NCI-H2081 (cell line): ENCODE measurements around the gene FRMPD1.
"Not testable (repeated sequence)": the region's sequence is repeated elsewhere in the genome, so short reads cannot be mapped to it uniquely, and the experiment has no call there.

Experiments
- DNase-seq, 2 experiments: peaks; one replicate each; lab custom pipeline; 2025; lab: John Stamatoyannopoulos, UW

The FRMPD1 gene

GRCh38 chr9:37732952-37733351 lies 82.2 kb downstream of the FRMPD1 start:
- DNase-seq: no peak

GRCh38 chr9:37739222-37739621 lies 88.5 kb downstream of the FRMPD1 start:
- DNase-seq: no peak

DNA sequence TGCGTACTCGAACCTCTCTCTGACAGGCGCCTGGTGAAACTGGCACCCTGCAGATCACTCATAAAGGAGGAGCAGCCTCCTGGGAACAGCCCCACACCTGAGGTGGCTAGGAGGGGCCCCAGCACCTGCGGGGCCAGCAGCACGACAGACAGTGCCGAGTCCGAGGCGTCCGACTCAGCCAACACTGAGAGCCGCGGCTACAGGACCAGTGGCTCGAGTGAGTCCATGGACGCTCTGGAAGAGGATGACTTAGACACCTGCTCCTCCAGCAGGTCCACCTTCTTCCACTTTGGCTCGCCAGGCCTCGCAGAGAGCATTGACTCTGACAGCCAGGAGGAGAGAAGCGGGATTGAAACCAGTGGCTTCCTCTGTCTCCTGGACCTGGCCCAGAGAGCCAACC lies 89.4 kb downstream of the FRMPD1 start:
- no peak for DNase-seq

GRCh38 chr9:37740631-37741328 lies 90.0 kb downstream of the FRMPD1 start:
- DNase-seq: no peak

- no peak for DNase-seq
Observed at GRCh38 chr9:37745970-37746369, 95.2 kb downstream of the FRMPD1 start.

- no peak for DNase-seq
Observed at GRCh38 chr9:37746448-37747270, 95.9 kb downstream of the FRMPD1 start.

DNA sequence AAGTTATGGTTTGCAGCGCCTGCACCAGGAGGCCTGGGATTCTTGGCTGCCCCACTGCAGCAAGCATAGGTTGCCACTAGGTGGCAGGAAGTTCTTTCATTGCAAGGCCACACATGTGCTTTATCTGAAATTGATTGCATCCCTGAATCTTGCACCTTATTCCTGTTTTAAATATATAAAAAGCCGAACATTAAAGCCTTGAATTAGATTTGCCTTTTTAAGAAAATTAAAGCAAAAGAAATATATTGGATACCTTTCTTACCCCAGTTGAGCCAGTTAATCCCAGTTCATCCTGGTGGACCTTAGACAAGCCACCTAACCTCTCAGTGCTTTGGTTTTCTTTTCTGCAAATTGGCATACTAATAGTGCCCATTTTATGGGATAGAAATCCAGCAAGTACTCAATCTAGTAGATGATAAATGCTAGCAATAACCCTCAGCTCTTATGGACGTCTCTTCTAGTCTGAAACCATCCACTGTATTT lies 96.6 kb downstream of the FRMPD1 start:
- peak; percentile 67 to 74 for DNase-seq

DNA sequence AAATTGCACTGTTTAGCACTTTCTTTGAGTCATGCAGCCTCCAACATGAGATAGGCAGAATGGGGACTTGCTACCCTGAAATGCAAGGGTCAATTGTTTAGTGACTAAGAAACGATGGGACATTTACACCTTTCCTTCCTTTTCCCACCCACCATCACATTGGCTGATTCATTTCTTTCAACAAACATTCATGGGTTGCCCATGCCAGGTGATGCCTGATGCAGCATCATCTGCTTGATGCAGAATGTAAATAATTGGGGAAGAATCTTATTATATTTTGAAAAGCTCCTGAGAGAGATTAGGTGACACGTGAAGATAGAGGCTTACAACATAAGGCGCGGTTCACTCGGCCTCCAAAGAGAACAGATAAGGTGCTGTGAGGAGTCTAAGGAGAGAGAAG lies 98.4 kb downstream of the FRMPD1 start:
- DNase-seq: no peak

GRCh38 chr9:37751186-37751585 lies 100.4 kb downstream of the FRMPD1 start:
- no peak for DNase-seq

- not testable (repeated sequence) for DNase-seq
Observed at GRCh38 chr9:37751704-37752103, 101.0 kb downstream of the FRMPD1 start.

DNA sequence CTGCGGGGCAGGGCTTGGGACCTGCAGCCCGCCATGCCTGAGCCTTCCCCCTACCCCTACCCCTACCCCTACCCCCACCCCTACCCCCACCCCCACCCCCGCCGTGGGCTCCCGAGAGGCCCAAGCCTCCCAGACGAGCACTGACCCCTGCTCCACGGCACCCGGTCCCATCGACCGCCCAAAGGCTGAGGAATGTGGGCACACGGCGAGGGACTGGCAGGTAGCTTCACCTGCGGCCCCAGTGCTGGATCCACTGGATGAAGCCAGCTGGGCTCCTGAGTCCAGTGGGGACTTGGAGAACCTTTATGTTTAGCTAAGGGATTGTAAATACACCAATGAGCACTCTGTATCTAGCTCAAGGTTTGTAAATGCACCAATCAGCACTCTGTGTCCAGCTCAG lies 101.4 kb downstream of the FRMPD1 start:
- DNase-seq: not testable (repeated sequence)

DNA sequence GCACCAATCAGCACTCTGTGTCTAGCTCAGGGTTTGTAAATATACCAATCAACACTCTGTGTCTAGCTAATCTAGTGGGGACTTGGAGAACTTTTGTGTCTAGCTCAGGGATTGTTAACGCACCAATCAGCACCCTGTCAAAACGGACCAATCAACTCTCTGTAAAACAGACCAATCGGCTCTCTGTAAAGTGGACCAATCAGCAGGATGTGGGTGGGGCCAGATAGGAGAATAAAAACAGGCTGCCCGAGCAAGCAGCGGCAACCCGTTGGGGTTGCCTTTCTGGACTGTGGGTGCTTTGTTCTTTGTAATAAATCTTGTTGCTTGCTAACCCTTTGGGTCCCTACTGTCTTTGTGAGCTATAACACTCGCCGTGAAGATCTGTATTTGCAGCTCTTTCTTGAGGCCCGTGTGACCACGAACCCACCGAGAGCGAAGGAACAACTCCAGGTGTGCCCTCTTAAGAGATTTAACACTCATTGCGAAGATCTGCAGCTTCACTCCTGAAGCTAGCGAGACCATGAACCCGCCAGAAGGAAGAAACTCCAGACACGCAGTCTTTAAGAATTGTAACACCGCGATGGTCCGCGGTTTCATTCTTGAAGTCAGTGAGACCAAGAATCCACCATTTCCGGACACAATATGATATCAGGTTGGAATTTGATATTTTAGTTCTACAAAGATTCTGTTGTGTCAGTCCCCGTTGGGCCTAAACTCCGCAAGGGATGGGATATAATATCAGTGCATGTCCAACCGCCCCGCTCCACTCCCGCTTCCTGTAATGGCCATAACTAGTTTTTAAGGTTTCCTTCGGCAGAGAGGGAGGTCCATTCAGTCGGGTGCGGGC lies 102.1 kb downstream of the FRMPD1 start:
- no peak for DNase-seq

GRCh38 chr9:37753489-37754190 lies 102.9 kb downstream of the FRMPD1 start, which contains the start of gene TRMT10B:
Gene TRMT10B (plus strand): TSS chr9:37753805. CDS start chr9:37761932, 8,127 bp downstream.
- peak; percentile 62 to 75 for DNase-seq

GRCh38 chr9:37758747-37759146 lies 108.0 kb downstream of the FRMPD1 start:
- no peak for DNase-seq

DNA sequence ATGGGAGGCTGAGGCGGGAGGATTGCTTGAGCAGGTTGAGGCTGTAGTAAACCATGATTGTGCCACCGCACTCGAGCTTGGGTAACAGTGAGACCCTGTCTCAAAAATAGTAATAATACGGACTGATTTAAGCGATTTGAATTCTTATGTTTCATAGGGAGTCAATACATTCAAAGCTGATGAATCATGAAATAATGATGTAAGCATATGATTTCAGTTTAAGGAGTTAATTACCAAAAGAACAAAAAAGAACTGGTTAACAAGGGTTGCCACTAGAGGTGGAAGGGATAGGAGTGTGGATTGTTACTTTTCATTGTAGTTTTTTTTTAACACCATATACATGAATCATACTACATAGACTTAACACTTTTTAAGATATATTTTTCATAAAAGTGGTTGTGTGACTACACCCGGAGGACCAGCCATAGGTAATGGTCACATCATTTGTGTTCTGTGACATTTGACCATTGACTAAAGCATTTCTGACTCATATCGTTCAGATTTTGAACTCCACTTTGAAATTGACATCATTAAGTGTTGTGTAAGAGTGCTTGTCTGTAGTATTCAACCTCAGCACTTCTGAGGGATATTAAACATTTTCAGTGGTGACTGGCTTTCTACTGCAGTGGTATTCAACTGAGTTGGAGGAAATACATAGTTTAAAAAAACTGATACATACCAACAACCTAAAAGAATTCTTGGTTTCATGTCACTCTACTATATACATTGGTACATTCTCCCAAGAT lies 109.8 kb downstream of the FRMPD1 start:
- no peak for DNase-seq

GRCh38 chr9:37761511-37761910 lies 110.8 kb downstream of the FRMPD1 start:
- no peak for DNase-seq

GRCh38 chr9:37765263-37765662 lies 114.5 kb downstream of the FRMPD1 start:
- not testable (repeated sequence) for DNase-seq

- no peak for DNase-seq
Observed at GRCh38 chr9:37769306-37769705, 118.6 kb downstream of the FRMPD1 start.

DNA sequence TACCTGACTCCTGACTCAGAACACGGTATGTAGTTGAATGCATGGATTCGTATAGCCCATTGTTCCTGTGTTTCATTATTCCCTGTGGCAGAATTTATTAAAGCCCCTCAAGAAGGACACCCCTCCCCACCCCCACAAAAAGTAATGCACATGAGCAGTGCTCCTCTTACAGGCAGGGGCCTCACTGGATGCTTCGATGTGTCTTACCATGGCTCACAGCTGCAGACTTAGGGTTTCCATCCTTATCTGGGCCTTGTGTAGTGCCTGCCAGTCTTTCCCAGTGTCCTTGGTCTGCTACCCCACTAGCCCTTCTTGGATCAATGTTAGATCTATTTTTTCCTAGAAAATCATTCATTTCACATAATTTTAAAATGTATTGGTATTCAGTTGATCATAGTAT lies 119.2 kb downstream of the FRMPD1 start:
- no peak for DNase-seq

GRCh38 chr9:37775216-37775919 lies 124.6 kb downstream of the FRMPD1 start:
- no peak for DNase-seq
